Measurements from ENCODE around the gene ZNF205. TPM values are rescaled to one million over a fixed set of nuclear protein-coding genes. Genes with fewer than 3 reads are reported as not detected.
A peak's percentile ranks its signal among the peaks of the same experiment; 100 is the strongest.

Gene ZNF205
- total and polyA plus RNA-seq, 9 of the 15 experiments (the other 6 are each of a cell fraction or from before 2014, with no cell fraction given), result 2.4 to 11.8 (median 5.1) TPM; not detected in 2

- TF ChIP-seq, protein P1, sequence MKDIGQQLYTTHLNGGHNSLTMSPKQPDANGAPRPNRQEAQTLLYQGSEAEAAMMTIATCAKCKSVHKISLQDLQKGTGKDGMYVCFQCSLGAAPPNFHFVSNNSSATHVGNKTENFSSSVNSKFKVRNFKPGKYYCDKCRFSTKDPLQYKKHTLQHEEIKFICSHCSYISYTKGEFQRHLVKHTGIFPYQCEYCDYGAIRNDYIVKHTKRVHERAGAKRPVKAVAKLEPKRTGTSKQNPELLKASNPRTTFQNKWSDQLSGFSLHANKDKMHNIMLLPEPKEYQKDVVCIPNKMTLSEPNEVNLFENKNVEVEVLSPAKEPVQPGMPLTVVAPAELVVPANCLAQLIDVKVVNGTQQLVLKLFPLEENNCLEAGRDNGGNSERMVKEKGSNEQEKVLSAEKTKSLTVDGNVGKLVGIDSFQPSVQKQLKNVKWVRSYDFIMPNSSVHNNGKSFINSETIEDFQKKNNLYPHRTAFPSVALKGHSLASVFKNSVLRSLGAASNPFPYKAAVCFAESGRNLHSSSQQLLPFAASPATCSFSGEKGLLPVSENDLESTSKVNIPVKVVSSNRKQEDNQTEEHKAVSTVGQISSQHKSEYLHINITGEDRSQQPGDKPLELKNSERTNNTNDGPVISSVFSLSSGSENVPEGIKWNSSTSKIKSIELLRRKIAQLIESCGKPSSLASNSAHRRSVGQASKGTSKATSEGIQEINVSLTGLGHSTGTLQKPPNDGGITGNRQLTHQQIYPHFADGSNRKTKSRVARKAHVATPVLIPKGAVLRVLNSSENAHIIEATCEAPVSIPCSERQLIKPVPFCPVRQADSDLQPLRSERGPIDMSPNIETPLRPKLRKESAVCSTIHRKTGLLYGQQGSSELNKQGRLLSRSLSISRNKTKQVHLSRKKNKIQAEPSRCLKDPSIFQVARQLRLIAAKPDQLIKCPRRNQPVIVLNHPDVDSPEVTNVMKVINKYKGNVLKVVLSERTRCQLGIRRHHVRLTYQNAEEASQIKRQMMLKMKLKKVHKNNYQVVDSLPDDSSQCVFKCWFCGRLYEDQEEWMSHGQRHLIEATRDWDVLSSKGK (CRISPR knock-in tag; IDR thresholded peaks at IDR 0.05), result no peak
- TF ChIP-seq CUX1 (CRISPR knock-in tag; IDR thresholded peaks at IDR 0.05), result no peak
- no peak for TF ChIP-seq ATF2 (CRISPR knock-in tag; IDR thresholded peaks at IDR 0.05)
- TF ChIP-seq SREBF2 (CRISPR knock-in tag; IDR thresholded peaks at IDR 0.05), result no peak
- no peak for TF ChIP-seq ILK (tag; IDR thresholded peaks at IDR 0.05; ENCODE audit: borderline replicate concordance, low read depth)
- no peak for TF ChIP-seq DIDO1 (tag; IDR thresholded peaks at IDR 0.05; ENCODE audit: low read depth)
- 0 out of 2 replicates have a peak, but pooled peaks have one; percentile 44 for TF ChIP-seq MTA1 (IDR thresholded peaks at IDR 0.05; ENCODE audit: borderline replicate concordance)
- no peak for TF ChIP-seq MAFG (tag; conservative IDR thresholded peaks at IDR 0.05)
- TF ChIP-seq SMAD1 (IDR thresholded peaks at IDR 0.05; ENCODE audit: low read depth, low read length, partially characterized antibody), result no peak
- TF ChIP-seq ZNF644 (tag; IDR thresholded peaks at IDR 0.05; ENCODE audit: low read depth), result no peak
- TF ChIP-seq POLR2AphosphoS2 (IDR thresholded peaks at IDR 0.05; ENCODE audit: low read length), result no peak
- TF ChIP-seq HNRNPLL (IDR thresholded peaks at IDR 0.05; ENCODE audit: low read depth, low read length, poor library complexity, severe bottlenecking), result no peak
- no peak for TF ChIP-seq ZNF77 (CRISPR knock-in tag; IDR thresholded peaks at IDR 0.05)
- no peak for TF ChIP-seq SAFB2 (IDR thresholded peaks at IDR 0.05; ENCODE audit: borderline replicate concordance, low read depth, low read length, severe bottlenecking)
- TF ChIP-seq ZNF239 (CRISPR knock-in tag; IDR thresholded peaks at IDR 0.05), result no peak
- TF ChIP-seq TEAD1 (CRISPR knock-in tag; IDR thresholded peaks at IDR 0.05), result no peak
- TF ChIP-seq PTRF (tag; IDR thresholded peaks at IDR 0.05), result no peak
- TF ChIP-seq HCFC1 (IDR thresholded peaks at IDR 0.05; ENCODE audit: low read depth, low read length), result no peak
Measured at GRCh38 chr16:3158510-3159314, 46.3 kb downstream of the ZNF205 start (continued).
